GM18511 (cell line): ENCODE results near the gene ZNF674.
"Not testable (repeated sequence)": the region's sequence is repeated elsewhere in the genome, so short reads cannot be mapped to it uniquely, and the experiment has no call there.

Source experiments
- ATAC-seq: cut with Tn5 transposase; IDR thresholded peaks from one replicate; pipeline ENCODE4 v1.9.1; 2021; ENCODE audit warnings: mild to moderate bottlenecking, moderate library complexity; ENCODE audit not compliant: unreplicated experiment

ZNF674 gene

DNA sequence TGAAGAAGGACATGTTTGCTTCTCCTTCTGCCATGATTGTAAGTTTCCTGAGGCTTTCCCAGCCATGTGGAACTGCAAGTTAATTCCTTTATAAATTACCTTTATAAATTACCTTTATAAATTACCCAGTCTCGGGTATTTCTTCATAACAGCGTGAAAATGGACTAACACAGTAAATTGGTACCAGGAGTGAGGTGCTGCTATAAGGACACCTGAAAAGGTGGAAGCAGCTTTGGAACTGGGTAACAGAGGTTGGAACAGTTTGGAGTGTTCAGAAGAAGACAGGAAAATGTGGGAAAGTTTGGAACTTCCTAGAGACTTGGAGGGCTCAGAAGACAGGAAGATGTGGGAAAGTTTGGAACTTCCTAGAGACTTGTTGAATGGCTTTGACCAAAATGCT is 66.6 kb downstream of the ZNF674 start:
- not testable (repeated sequence) for ATAC-seq

DNA sequence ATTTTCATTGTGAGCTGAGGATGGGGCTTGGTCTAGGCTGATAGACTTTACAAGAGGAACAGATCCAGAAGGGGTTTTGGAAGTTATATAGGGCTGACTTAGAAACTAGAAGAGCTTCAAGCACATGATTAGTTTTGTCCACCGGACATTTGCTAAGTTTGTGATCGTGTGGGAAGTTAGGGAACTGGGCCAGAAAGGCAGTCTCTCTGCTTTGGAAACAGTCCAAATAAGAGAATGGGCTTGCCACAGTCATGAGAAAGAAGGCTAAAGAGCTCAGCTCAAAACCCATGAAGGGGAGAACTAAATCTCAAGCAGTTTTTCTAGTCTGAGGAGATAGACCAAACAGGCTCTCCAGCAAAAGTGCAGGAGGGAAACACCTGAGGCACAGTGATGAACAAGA is 67.8 kb downstream of the ZNF674 start:
- no peak for ATAC-seq

DNA sequence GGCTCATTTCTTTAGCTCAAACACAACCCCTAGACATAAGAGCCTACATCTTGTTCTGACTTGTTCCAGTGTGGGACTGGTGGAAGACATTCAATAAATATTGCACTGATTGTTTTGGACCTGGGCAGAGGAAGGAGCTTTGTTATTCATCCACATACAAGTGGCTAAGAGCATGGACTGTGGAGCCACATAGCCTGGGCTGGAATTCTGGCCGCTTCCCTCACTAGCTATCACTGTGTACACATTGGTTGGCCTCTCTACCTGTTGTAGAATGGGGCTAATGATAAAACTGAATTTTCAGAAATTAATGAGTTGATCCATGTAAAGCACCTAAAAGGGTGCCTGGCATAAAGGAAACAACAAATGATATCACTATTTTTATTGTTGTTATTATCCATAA is 80.0 kb downstream of the ZNF674 start:
- ATAC-seq: no peak

DNA sequence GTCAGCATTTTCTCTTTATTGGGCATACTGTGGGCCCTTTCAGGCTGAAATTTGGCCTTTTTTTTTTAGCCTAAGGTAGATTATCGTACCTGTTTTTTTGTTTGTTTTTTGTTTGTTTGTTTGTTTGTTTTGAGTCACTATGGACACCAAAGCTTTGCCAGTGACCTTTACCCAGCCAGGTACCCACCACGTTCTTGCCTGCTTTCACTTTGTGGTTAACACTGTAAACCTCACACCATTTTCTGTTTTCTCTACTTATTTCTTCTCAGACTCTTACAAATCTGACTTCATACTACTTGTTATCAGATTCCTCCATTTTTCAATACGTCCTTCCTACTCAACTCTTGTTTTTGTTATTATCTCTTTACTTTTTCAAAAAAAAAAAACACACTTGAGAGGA is 81.5 kb downstream of the ZNF674 start:
- no peak for ATAC-seq

DNA sequence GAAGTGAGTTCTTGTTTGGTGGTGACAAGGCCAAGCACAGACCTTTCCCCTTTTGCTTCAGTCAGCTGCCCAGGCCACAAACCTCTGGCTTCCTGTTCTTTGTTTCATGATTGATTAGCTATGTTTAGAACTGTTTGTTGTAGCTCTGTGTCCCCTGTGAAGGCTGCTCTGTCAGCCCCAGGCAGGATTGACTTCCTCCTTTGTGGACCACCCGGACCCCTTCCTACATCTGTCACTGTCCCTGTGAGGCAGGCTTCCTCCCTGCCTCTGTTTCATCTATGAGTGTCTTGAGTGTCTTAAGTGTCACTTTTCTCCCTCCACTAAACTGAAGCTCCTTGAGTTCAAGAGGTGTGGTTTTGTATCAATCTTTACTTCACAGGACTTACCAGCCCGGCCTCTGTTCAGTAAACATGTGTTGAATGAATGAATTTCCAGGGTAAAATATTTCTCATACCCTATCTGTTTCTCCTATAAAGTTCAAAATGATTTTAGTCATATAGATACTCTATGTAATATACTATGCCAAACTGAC is 83.5 kb downstream of the ZNF674 start:
- peak; percentile 97 for ATAC-seq

DNA sequence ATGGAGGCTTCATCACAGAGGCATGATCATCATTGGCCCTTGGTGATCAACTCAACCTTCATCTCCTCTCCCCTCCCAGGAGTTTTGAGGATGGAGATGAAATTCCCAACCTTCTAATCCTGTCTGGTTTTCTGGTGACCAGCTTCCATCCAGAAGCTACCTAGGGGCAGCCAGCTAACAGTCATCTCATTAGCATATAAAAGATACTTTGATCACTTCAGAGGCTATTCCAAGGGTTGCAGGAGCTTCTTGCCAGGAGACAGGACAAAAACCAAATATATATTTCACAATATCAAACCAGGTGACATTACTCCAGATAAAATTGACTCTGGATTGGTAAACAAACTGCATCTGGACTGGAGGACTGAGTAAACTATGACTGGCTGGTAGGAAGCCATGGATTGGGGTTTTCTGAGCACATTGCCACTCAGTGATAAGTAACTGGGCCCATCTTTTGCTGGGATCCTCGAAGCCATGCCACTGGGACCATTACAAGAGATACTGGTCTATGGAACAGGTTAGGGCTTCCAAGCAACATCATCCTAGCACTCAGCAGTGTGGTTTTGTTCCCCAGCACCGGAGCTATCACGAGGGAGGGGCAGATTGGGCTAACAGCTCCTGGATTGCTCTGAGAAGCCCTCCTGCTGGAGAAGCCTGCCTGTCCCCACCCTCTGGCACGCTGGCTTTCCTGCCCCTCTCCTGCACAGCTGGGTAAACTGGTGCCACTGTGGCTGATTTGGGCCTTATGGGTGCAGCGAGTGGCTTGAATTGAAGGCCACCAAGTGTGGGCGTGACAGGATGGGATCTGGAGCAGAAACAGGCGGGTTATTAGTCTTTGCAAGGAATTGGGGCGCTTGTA is 84.2 kb downstream of the ZNF674 start:
- ATAC-seq: not testable (repeated sequence)

DNA sequence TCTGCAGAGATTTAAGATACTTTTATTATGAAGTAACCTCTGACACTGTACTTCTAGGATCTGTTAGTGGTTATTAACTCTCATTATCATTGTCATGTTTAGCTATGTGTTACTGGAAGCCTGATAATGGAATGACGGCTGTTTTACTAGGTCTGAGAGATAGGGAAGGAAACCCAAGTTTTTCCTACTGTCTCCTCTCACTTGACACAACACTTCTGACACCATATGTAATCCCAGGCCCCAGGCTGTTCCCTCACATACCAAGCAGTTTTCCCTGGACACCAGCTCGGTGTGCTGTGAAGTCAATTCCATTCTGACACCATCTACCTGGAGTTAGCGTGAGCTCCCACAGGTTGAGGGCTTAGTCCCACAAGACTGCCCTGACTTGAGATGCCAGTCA is 85.6 kb downstream of the ZNF674 start:
- ATAC-seq: no peak

DNA sequence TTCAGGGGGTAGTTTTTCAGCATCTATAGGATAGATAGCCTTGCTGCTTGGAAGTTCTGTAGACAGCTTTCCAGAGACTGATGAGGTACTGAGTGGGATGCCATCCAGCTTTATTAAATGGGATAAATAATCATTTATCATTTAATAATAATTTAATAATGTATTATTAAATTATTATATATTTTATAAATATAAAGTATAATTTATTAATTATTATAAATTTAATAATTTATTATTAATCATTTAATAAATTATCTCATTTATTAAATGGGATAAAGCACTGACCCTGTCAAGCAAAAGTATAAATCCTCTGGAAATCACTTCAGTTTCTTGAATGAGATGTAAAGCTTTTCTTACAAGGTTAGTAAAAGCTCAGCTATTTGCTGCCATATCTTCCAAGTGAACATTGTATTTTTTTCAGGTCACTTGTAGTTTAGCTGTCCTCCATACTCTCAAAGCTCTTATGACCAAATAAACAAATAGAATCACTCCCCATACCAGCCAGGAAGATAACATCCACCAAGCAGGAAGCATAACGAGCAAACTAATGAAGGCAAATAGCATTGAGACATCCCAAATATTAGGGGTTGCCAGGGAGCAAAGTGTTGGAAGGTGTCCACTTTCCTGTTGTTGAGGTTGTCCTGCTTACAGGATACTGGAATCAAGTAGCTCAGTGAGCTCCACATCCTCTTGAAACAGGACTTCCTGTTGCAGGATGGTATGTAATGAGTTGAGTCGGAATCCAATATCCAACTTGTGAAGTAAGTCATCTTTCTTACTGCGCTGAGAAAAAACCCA is 88.9 kb downstream of the ZNF674 start:
- no peak for ATAC-seq
